Keratinocyte (primary cell): ENCODE results near the gene PIEZO1.

ENCODE experiments used
- CTCF ChIP-seq, 3 experiments: IDR thresholded peaks in 1 of 3; conservative IDR thresholded peaks in 1 of 3; optimal IDR thresholded peaks in 1 of 3; 2 replicates in 2 of 3; 3 replicates in 1 of 3; pipeline versions ENCODE3 to v1.5.1; 2011; ENCODE audit warnings: low read length in 3 of 3, mild to moderate bottlenecking in 3 of 3, moderate library complexity in 2 of 3, control low read depth in 1 of 3, inconsistent platforms in 1 of 3; ENCODE audit not compliant: insufficient read depth in 2 of 3; ENCODE audit errors: extremely low read depth in 1 of 3
- EZH2 ChIP-seq: IDR thresholded peaks from one replicate; pipeline ENCODE4 v1.6.1; 2012; ENCODE audit warnings: inconsistent platforms, mild to moderate bottlenecking, low read length, moderate library complexity

- no peak for TF ChIP-seq CTCF (optimal IDR thresholded peaks at IDR 0.05 in 1 of 3, IDR thresholded peaks at IDR 0.05 in 1 of 3, conservative IDR thresholded peaks at IDR 0.05 in 1 of 3; ENCODE audit: extremely low read depth in 1 of 3, insufficient read depth in 2 of 3, low read length in 3 of 3)
- no peak for TF ChIP-seq EZH2
Measured at GRCh38 chr16:88716201-88716600, 68.8 kb downstream of the PIEZO1 start.
